Spleen (tissue), 11 donors: ENCODE results near the gene TATDN3. TPM values are rescaled to one million over a fixed set of nuclear protein-coding genes. Genes with fewer than 3 reads are reported as not detected.

Source experiments
- DNase-seq: peaks from one replicate; pipeline ENCODE4 v3.0.0-alpha.2; 2020
- H3K27ac ChIP-seq, 8 donors: fragments of 200-600 bp; sonication (generic) in 7 of 8; 1 replicate in 4 of 8; 2 replicates in 4 of 8; pipeline versions ENCODE4 v1.5.0 to v1.8.0; 2016 to 2021; ENCODE audit warnings: inconsistent platforms in 4 of 8, mild to moderate bottlenecking in 4 of 8, moderate library complexity in 1 of 8
- H3K27me3 ChIP-seq, 7 donors: fragments of 200-600 bp; sonication (generic) in 6 of 7; replicated peaks in 1 of 7; 1 replicate in 4 of 7; 2 replicates in 3 of 7; pipeline versions ENCODE4 v1.5.0 to v1.8.0; 2016 to 2021; ENCODE audit warnings: inconsistent platforms in 3 of 7, mild to moderate bottlenecking in 1 of 7
- H3K36me3 ChIP-seq, 6 donors: fragments of 200-600 bp; sonication (generic) in 5 of 6; 1 replicate in 4 of 6; 2 replicates in 2 of 6; pipeline versions ENCODE4 v1.5.0 to v1.8.0; 2016 to 2021; ENCODE audit warnings: inconsistent platforms in 2 of 6
- H3K4me1 ChIP-seq, 6 donors: fragments of 200-600 bp; sonication (generic) in 5 of 6; 1 replicate in 3 of 6; 2 replicates in 3 of 6; pipeline versions ENCODE4 v1.5.0 to v1.8.0; 2016 to 2021; ENCODE audit warnings: inconsistent platforms in 3 of 6
- H3K4me3 ChIP-seq, 8 donors: fragments of 200-600 bp; sonication (generic) in 7 of 8; 1 replicate in 4 of 8; 2 replicates in 4 of 8; pipeline versions ENCODE4 v1.5.0 to v1.8.0; 2016 to 2021; ENCODE audit warnings: inconsistent platforms in 4 of 8, mild to moderate bottlenecking in 4 of 8, moderate library complexity in 2 of 8
- H3K9me3 ChIP-seq, 8 donors: fragments of 200-600 bp; sonication (generic) in 7 of 8; 1 replicate in 4 of 8; 2 replicates in 4 of 8; pipeline versions ENCODE4 v1.5.0 to v1.8.0; 2016 to 2021; ENCODE audit warnings: inconsistent platforms in 4 of 8
- POLR2A ChIP-seq, 3 donors: fragments of 450-650 bp; IDR thresholded peaks; one replicate each; pipeline ENCODE4 v1.5.1; 2017; ENCODE audit warnings: antibody characterized with exemption in 3 of 3, mild to moderate bottlenecking in 1 of 3
- POLR2AphosphoS5 ChIP-seq, 3 donors: sonication (generic); formaldehyde crosslinking; IDR thresholded peaks; one replicate each; pipeline ENCODE4 v1.5.1; 2017; ENCODE audit warnings: antibody characterized with exemption in 3 of 3
- WGBS, 5 donors: extraction: QIAGEN DNeasy Blood & Tissue Kit in 3 of 5; methylation state at CpG; one replicate each; pipeline versions ENCODE4 v1.1.5 to v1.1.7; 2013 to 2018; 5-methylcytosine and 5-hydroxymethylcytosine counted together
- intact Hi-C: fragments of 100-400 bp; cut with DNase I; formaldehyde crosslinking; loops from one replicate; pipeline ENCODE4 v1.15.0; 2023; ENCODE audit warnings: low total_unique reads
- polyA plus RNA-seq, 3 donors: library from polyadenylated mRNA; stranded (reverse); fragments of 200-250 nt; gene quantifications; one replicate each; pipeline ENCODE4 v1.2.1, GENCODE V29; 2013
- total RNA-seq, 7 donors: library from RNA; depleted of rRNA in 3 of 7; stranded (reverse); fragments of >200 nt in 3 of 7; fragmentation: NEBNext Ultra II Directional in 4 of 7; extraction: Animal tissue kit (Norgen Biotek cat#: 25700) in 4 of 7; gene quantifications; one replicate each; pipeline versions ENCODE4 v1.1.0 to v1.2.1, GENCODE V29; 2016 to 2021
- TF ChIP-seq, protein P1 (sequence below), 11 experiments: fragments of 200-600 bp in 7 of 11; fragments of 450-650 bp in 4 of 11; sonication (generic) in 4 of 11; IDR thresholded peaks in 8 of 11; conservative IDR thresholded peaks in 3 of 11; 1 replicate in 7 of 11; 2 replicates in 4 of 11; pipeline versions ENCODE4 v1.4.0 to v1.8.0; 2016 to 2021; ENCODE audit warnings: antibody characterized with exemption in 11 of 11, inconsistent platforms in 4 of 11, mild to moderate bottlenecking in 1 of 11
- donor health status: healthy with polysubstance abuse.
- donor health status: DM: no; HTN: no; CAD: no; lungs with moderate emphysema.
- donor health status: DM: no; HTN: no; CAD: no.
- donor health status: Bipolar disorder and iron deficiency.
- donor health status: healthy.
- donor health status: DM: no; HTN: no; CAD: no.
- donor health status: DM: yes; HTN: yes; CAD: no.

The TATDN3 gene
- total and polyA plus RNA-seq, 10 donors, result 13.5 to 28.3 (median 20.1) TPM

DNA sequence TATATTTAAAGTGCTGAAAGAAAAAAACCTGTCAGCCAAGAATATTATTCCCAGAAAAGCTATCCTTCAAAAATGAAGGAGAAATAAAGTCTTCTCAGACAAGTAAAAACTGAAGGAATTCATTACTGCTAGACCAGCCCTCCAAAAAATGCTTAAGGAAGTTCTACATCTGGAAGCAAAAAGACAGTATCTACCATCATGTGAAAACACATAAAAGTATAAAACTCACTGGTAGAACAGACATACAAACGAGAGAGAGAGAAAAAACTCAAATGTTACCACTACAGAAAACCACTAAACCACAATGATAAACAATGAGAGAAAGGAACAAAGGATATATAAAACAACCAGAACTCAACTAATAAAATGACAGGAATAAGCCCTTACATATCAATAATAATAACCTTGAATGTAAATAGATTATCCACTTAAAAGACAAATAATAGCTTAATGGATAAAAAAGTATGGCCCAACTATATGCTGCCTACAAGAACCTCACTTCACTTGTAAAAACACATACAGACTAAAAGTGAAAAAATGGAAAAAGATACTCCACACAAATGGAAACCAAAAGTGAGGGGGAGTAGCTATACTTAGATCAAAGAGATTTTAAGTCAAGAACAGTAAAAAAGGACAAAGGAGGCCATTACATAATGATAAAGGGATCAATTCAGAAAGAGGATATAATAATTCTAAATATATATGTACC, 22.1 kb upstream of the TATDN3 start:
- intact Hi-C loops, result no loop called here
- TF ChIP-seq, protein P1, sequence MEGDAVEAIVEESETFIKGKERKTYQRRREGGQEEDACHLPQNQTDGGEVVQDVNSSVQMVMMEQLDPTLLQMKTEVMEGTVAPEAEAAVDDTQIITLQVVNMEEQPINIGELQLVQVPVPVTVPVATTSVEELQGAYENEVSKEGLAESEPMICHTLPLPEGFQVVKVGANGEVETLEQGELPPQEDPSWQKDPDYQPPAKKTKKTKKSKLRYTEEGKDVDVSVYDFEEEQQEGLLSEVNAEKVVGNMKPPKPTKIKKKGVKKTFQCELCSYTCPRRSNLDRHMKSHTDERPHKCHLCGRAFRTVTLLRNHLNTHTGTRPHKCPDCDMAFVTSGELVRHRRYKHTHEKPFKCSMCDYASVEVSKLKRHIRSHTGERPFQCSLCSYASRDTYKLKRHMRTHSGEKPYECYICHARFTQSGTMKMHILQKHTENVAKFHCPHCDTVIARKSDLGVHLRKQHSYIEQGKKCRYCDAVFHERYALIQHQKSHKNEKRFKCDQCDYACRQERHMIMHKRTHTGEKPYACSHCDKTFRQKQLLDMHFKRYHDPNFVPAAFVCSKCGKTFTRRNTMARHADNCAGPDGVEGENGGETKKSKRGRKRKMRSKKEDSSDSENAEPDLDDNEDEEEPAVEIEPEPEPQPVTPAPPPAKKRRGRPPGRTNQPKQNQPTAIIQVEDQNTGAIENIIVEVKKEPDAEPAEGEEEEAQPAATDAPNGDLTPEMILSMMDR (IDR thresholded peaks at IDR 0.05 in 8 of 11, conservative IDR thresholded peaks at IDR 0.05 in 3 of 11), result no peak
- TF ChIP-seq POLR2A (IDR thresholded peaks at IDR 0.05) (no peak), POLR2AphosphoS5 (IDR thresholded peaks at IDR 0.05) (no peak)
- H3K4me3 ChIP-seq, result no peak overlapping the region
- DNase-seq, result no peak
- H3K9me3 ChIP-seq, result peaks cover 19 to 61% (median 49%) of the 10 kb centered on the region in 8 donors
- H3K36me3 ChIP-seq, result peaks cover 0 to 69% (median 17%) of the 10 kb centered on the region in 6 donors
- H3K27ac ChIP-seq, result no peak overlapping the region
- H3K27me3 ChIP-seq, result no peaks in the 10 kb centered on the region
- WGBS, 5 donors, result 38 to 60% (median 50%) methylated on average over 1 of the region's 1 CpG
- peaks cover 0 to 10% (median 2%) of the 10 kb centered on the region in 6 donors for H3K4me1 ChIP-seq

DNA sequence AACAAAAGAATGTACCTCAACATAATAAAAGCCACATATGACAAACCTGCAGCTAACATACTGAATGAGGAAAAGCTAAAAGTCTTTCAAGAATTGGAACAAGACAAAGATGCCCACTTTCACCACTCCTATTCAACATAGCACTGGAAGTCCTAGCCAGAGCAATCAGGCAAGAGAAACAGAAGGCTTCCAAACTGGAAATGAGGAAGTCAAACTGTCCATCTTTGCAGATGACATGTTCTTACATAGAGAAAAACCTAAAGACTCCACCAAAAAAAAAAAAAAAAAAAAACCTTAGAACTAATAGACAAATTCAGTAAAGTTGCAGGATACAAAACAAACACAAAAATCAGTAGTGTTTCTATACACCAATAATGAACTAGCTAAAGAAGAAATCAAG, 20.4 kb upstream of the TATDN3 start:
- intact Hi-C loops, result no loop called here
- peaks cover 19 to 57% (median 49%) of the 10 kb centered on the region in 8 donors for H3K9me3 ChIP-seq
- H3K27ac ChIP-seq, result no peak overlapping the region
- TF ChIP-seq POLR2AphosphoS5 (IDR thresholded peaks at IDR 0.05) (no peak), POLR2A (IDR thresholded peaks at IDR 0.05) (no peak)
- TF ChIP-seq, protein P1 (IDR thresholded peaks at IDR 0.05 in 8 of 11, conservative IDR thresholded peaks at IDR 0.05 in 3 of 11), result no peak
- no peak for DNase-seq
- peaks cover 0 to 65% (median 15%) of the 10 kb centered on the region in 6 donors for H3K36me3 ChIP-seq
- no peaks in the 10 kb centered on the region for H3K27me3 ChIP-seq
- H3K4me3 ChIP-seq, result no peak overlapping the region
- H3K4me1 ChIP-seq, result peaks cover 0 to 16% (median 5%) of the 10 kb centered on the region in 6 donors

DNA sequence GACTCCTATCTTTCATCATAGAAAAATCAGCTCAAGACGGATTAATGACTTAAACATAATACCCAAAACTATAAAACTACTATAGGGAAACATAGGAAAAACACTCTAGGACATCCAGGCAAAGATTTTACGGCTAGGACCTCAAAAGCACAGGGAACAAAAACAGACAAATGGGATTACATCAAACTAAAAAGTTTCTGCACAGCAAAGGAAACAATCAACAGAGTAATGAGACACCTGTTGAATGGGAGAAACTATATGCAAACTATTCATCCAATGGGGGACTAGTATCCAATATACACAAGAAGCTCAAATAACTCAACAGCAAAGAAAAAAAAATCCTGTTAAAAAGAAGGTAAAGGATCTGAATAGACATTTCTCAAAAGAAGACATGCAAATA, 18.7 kb upstream of the TATDN3 start:
- WGBS, 5 donors, result 92 to 97% (median 96%) methylated on average over 2 of the region's 2 CpGs
- TF ChIP-seq POLR2AphosphoS5 (IDR thresholded peaks at IDR 0.05) (no peak), POLR2A (IDR thresholded peaks at IDR 0.05) (no peak)
- TF ChIP-seq, protein P1 (IDR thresholded peaks at IDR 0.05 in 8 of 11, conservative IDR thresholded peaks at IDR 0.05 in 3 of 11), result no peak

DNA sequence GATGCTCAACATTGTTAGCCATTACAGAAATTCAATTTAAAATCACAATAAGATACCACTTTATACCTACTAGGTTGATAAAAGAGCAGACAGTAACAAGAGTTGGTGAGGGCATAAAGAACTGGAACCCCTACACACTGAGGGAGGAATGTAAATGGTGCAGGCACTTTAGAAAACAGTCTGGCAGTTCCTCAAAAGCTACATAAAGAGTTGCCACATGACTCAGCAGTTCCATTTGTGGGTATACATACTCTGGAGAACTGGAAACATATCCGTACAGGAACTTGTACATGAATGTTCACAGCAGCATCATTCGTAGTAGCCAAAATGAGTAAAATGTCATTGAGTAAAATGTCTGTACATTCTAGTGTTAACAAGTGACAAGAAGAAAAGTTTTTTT, 17.1 kb upstream of the TATDN3 start:
- no peaks in the 10 kb centered on the region for H3K27me3 ChIP-seq
- TF ChIP-seq, protein P1 (IDR thresholded peaks at IDR 0.05 in 8 of 11, conservative IDR thresholded peaks at IDR 0.05 in 3 of 11), result no peak
- no peak for TF ChIP-seq POLR2A (IDR thresholded peaks at IDR 0.05)
- no peak for TF ChIP-seq POLR2AphosphoS5 (IDR thresholded peaks at IDR 0.05)
- WGBS, 5 donors, result 19 to 50% (median 44%) methylated on average over 2 of the region's 2 CpGs
- peaks cover 0 to 16% (median 5%) of the 10 kb centered on the region in 6 donors for H3K4me1 ChIP-seq
- H3K9me3 ChIP-seq, result peaks cover 6 to 25% (median 20%) of the 10 kb centered on the region in 8 donors
- peaks cover 0 to 51% (median 11%) of the 10 kb centered on the region in 6 donors for H3K36me3 ChIP-seq
- H3K27ac ChIP-seq, result peak overlapping the region in 2 of 8 donors; percentile 27 to 37
- no peak overlapping the region for H3K4me3 ChIP-seq
- intact Hi-C loops, result no loop called here
- no peak for DNase-seq

More for the DNA sequence above, 18.7 kb upstream of the TATDN3 start:
- Histone ChIP-seq H3K4me1 (peaks cover 0 to 16% (median 5%) of the 10 kb centered on the region in 6 donors), H3K27ac (no peak overlapping the region), H3K9me3 (peaks cover 19 to 41% (median 35%) of the 10 kb centered on the region in 8 donors), H3K36me3 (peaks cover 0 to 64% (median 14%) of the 10 kb centered on the region in 6 donors), H3K27me3 (no peaks in the 10 kb centered on the region), H3K4me3 (no peak overlapping the region)
- intact Hi-C loops, result no loop called here
- no peak for DNase-seq
